ENCODE results near the gene SUGCT. TPM values are rescaled to one million over a fixed set of nuclear protein-coding genes. Genes with fewer than 3 reads are reported as not detected.

The SUGCT gene
- total RNA-seq, 2 experiments from 2014 or later, result 0.95 to 1.2 TPM

DNA sequence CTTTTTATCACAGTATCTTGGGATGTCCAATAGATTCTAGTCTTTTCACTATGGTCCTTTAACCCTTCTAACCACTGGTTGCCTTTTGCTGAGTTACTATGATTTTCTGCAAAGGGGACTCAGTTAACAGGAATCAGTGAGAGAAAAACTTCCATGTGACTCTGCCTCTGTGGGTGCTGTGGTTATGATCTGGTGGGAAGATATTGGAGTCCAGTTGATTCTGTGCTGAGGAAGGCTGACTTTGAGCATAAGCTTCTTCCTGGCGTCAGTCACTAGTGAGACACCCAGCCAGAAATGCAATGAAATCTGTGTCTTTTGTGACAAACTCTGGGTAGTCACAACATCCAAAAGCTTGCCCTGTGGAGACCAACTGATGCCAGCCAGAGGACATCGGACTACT lies 648.0 kb downstream of the SUGCT start:
- H3K9me3 ChIP-seq (ENCODE audit: control insufficient read depth in 1 of 2, insufficient read depth in 1 of 2, low read length in 2 of 2), result peaks cover 0 to 4% of the 10 kb centered on the region in 2 experiments
- H3K9me3 Mint-ChIP-seq, result no peaks in the 10 kb centered on the region
- no peak overlapping the region for H3K27ac ChIP-seq (ENCODE audit: low read depth in 1 of 2, low read length in 2 of 2)
- ATAC-seq (ENCODE audit: poor library complexity) (no peak), DNase-seq (no peak)
- ChIA-PET POLR2A (no interaction called here), CTCF (no interaction called here)
- H3K27ac Mint-ChIP-seq, result no peak overlapping the region
- no peaks in the 10 kb centered on the region for H3K4me1 ChIP-seq (ENCODE audit: insufficient read depth, low read length)
- TF ChIP-seq, protein P1, sequence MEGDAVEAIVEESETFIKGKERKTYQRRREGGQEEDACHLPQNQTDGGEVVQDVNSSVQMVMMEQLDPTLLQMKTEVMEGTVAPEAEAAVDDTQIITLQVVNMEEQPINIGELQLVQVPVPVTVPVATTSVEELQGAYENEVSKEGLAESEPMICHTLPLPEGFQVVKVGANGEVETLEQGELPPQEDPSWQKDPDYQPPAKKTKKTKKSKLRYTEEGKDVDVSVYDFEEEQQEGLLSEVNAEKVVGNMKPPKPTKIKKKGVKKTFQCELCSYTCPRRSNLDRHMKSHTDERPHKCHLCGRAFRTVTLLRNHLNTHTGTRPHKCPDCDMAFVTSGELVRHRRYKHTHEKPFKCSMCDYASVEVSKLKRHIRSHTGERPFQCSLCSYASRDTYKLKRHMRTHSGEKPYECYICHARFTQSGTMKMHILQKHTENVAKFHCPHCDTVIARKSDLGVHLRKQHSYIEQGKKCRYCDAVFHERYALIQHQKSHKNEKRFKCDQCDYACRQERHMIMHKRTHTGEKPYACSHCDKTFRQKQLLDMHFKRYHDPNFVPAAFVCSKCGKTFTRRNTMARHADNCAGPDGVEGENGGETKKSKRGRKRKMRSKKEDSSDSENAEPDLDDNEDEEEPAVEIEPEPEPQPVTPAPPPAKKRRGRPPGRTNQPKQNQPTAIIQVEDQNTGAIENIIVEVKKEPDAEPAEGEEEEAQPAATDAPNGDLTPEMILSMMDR (IDR thresholded peaks at IDR 0.05), result no peak
- no peaks in the 10 kb centered on the region for H3K27me3 ChIP-seq (ENCODE audit: control insufficient read depth in 1 of 2, insufficient read depth in 2 of 2, low read length in 2 of 2)
- intact Hi-C loops (cut with DNase I, micrococcal nuclease), result no loop called here
- H3K4me1 Mint-ChIP-seq (ENCODE audit: low read depth), result no peaks in the 10 kb centered on the region
- no peaks in the 10 kb centered on the region for H3K36me3 Mint-ChIP-seq (ENCODE audit: low read depth)
- H3K36me3 ChIP-seq (ENCODE audit: insufficient read depth, low read length), result no peaks in the 10 kb centered on the region
- H3K27me3 Mint-ChIP-seq, result no peaks in the 10 kb centered on the region
- no peak overlapping the region for H3K4me3 Mint-ChIP-seq
- H3K4me3 ChIP-seq (ENCODE audit: low read length), result no peak overlapping the region

DNA sequence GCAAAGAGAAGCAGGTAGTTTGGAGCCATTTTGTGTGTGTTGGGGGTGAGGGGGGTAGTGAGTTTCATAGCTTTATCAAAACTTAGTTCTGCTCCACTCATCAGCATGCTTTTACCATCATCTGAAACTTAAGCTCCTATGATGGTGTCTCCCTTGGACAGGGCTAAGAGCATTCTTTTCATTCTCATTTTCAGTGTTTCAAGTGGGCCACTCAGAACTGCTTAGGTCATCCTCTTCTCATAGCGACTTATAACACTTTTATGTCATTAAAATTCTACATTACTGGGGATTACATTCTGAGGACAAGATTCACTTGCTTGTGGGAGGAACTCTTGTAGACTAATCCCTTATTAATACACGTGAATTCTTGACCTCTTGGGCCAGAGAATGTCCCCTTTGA lies 649.4 kb downstream of the SUGCT start:
- no peak overlapping the region for H3K4me3 Mint-ChIP-seq
- CTCF ChIA-PET, result no interaction called here
- H3K36me3 Mint-ChIP-seq (ENCODE audit: low read depth), result no peaks in the 10 kb centered on the region
- no peaks in the 10 kb centered on the region for H3K9me3 Mint-ChIP-seq
- Histone ChIP-seq H3K27me3 (ENCODE audit: control insufficient read depth in 1 of 2, insufficient read depth in 2 of 2, low read length in 2 of 2) (no peaks in the 10 kb centered on the region), H3K4me1 (ENCODE audit: insufficient read depth, low read length) (no peaks in the 10 kb centered on the region), H3K36me3 (ENCODE audit: insufficient read depth, low read length) (no peaks in the 10 kb centered on the region), H3K27ac (ENCODE audit: low read depth in 1 of 2, low read length in 2 of 2) (no peak overlapping the region), H3K4me3 (ENCODE audit: low read length) (no peak overlapping the region), H3K9me3 (ENCODE audit: control insufficient read depth in 1 of 2, insufficient read depth in 1 of 2, low read length in 2 of 2) (peaks cover 0 to 5% of the 10 kb centered on the region in 2 experiments)
- ATAC-seq (ENCODE audit: poor library complexity) (no peak), DNase-seq (no peak)
- H3K27me3 Mint-ChIP-seq, result no peaks in the 10 kb centered on the region
- H3K27ac Mint-ChIP-seq, result no peak overlapping the region
- intact Hi-C loops (cut with DNase I, micrococcal nuclease), result no loop called here
- no peaks in the 10 kb centered on the region for H3K4me1 Mint-ChIP-seq (ENCODE audit: low read depth)
- TF ChIP-seq, protein P1 (IDR thresholded peaks at IDR 0.05), result no peak
- POLR2A ChIA-PET, result no interaction called here

DNA sequence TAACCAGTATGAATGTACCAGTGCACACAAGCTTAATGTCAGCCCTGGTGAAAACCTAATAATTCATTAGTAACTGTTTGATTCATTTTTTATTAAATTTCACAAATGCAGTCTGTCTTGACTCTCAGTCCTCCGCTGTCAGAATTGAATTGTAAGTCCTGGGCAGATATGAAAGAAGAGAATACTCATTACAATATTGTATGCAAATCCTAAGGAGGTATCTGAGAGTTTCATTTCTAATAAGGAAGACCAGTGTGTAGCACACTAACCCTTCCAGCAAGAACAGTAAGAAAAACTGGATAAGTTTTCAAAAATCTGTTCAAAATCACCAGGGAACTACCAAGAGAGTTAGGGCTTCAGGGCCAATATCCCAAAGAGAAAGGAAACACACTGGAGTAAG lies 652.1 kb downstream of the SUGCT start:
- H3K9me3 ChIP-seq (ENCODE audit: control insufficient read depth in 1 of 2, insufficient read depth in 1 of 2, low read length in 2 of 2), result peaks cover 0 to 5% of the 10 kb centered on the region in 2 experiments
- CTCF ChIA-PET, result interaction anchor here (0.6 to 0.7 kb wide), 2 partner anchors 458 to 677 kb away, joined by 4 to 6 read pairs; no protein-coding TSS in a partner anchor
- ATAC-seq (ENCODE audit: poor library complexity), result no peak
- Mint-ChIP-seq H3K36me3 (ENCODE audit: low read depth) (no peaks in the 10 kb centered on the region), H3K27ac (no peak overlapping the region), H3K4me3 (no peak overlapping the region), H3K4me1 (ENCODE audit: low read depth) (no peaks in the 10 kb centered on the region), H3K27me3 (no peaks in the 10 kb centered on the region), H3K9me3 (no peaks in the 10 kb centered on the region)
- intact Hi-C loops (cut with DNase I, micrococcal nuclease), result no loop called here
- no peaks in the 10 kb centered on the region for H3K36me3 ChIP-seq (ENCODE audit: insufficient read depth, low read length)
- no peak overlapping the region for H3K27ac ChIP-seq (ENCODE audit: low read depth in 1 of 2, low read length in 2 of 2)
- no peak overlapping the region for H3K4me3 ChIP-seq (ENCODE audit: low read length)
- no peak for DNase-seq
- no peaks in the 10 kb centered on the region for H3K27me3 ChIP-seq (ENCODE audit: control insufficient read depth in 1 of 2, insufficient read depth in 2 of 2, low read length in 2 of 2)
- POLR2A ChIA-PET, result no interaction called here
- no peaks in the 10 kb centered on the region for H3K4me1 ChIP-seq (ENCODE audit: insufficient read depth, low read length)
- TF ChIP-seq, protein P1 (IDR thresholded peaks at IDR 0.05), result no peak
